SK-N-SH (cell line): ENCODE results near the gene PLEKHM3. TPM values are rescaled to one million over a fixed set of nuclear protein-coding genes. Genes with fewer than 3 reads are reported as not detected.

ENCODE experiments used
- CTCF ChIA-PET: fragments of 300-600, 350-600 bp; formaldehyde crosslinking; extraction: SDS; loops from one replicate; lab custom pipeline; 2021; lab: Yijun Ruan, JAX
- POLR2A ChIA-PET: fragments of 350-600 bp; sonication (Branson Sonifier 250); formaldehyde crosslinking; extraction: SDS; loops from one replicate; lab custom pipeline; 2020; ENCODE audit warnings: antibody characterized with exemption, inconsistent platforms; lab: Yijun Ruan, JAX
- DNase-seq: peaks from one replicate; pipeline ENCODE4 v3.0.0; 2012
- H2AFZ ChIP-seq: fragments of 200-600 bp; sonication (generic); 2 replicates; pipeline ENCODE4 v1.8.1; 2016; ENCODE audit warnings: antibody characterized with exemption, mild to moderate bottlenecking, low read depth
- H3F3A ChIP-seq: fragments of 200-600 bp; sonication (generic); replicated peaks from 2 replicates; pipeline ENCODE3; 2016; ENCODE audit warnings: antibody characterized with exemption, mild to moderate bottlenecking; ENCODE audit not compliant: insufficient read depth
- H3K27ac ChIP-seq, 2 experiments: fragments of 200-500 bp in 1 of 2; fragments of 200-600 bp in 1 of 2; sonication (Bioruptor generic) in 1 of 2; sonication (generic), shearing (Covaris generic) in 1 of 2; 2 replicates each; pipeline versions ENCODE4 v1.5.1 to v1.6.1; 2014 to 2016; ENCODE audit warnings: low read depth in 2 of 2, inconsistent platforms in 1 of 2, low read length in 1 of 2, mild to moderate bottlenecking in 1 of 2, mixed read lengths in 1 of 2
- H3K27me3 ChIP-seq: fragments of 200-600 bp; sonication (generic), shearing (Covaris generic); 2 replicates; pipeline ENCODE4 v1.6.1; 2016; ENCODE audit warnings: mixed run types; ENCODE audit not compliant: insufficient read depth
- H3K36me3 ChIP-seq, 2 experiments: fragments of 200-500 bp in 1 of 2; fragments of 200-600 bp in 1 of 2; sonication (Bioruptor generic) in 1 of 2; sonication (generic) in 1 of 2; replicated peaks in 1 of 2; 2 replicates each; pipeline versions ENCODE3 to v1.5.1; 2014 to 2016; ENCODE audit warnings: low read length in 1 of 2, mild to moderate bottlenecking in 1 of 2; ENCODE audit not compliant: insufficient read depth in 2 of 2, control insufficient read depth in 1 of 2
- H3K4me1 ChIP-seq, 2 experiments: fragments of 200-500 bp in 1 of 2; fragments of 200-600 bp in 1 of 2; sonication (Bioruptor generic) in 1 of 2; sonication (generic), shearing (Covaris generic) in 1 of 2; 2 replicates each; pipeline versions ENCODE4 v1.5.1 to v1.6.1; 2014 to 2016; ENCODE audit warnings: low read depth in 1 of 2, low read length in 1 of 2, mixed run types in 1 of 2; ENCODE audit not compliant: insufficient read depth in 2 of 2, control insufficient read depth in 1 of 2
- H3K4me2 ChIP-seq: fragments of 200-600 bp; sonication (generic), shearing (Covaris generic); 2 replicates; pipeline ENCODE4 v1.6.1; 2017; ENCODE audit warnings: mixed run types
- H3K4me3 ChIP-seq, 2 experiments: fragments of 200-500 bp in 1 of 2; fragments of 200-600 bp in 1 of 2; sonication (Bioruptor generic) in 1 of 2; sonication (generic), shearing (Covaris generic) in 1 of 2; 2 replicates each; pipeline versions ENCODE4 v1.5.1 to v1.8.1; 2014 to 2016; ENCODE audit warnings: low read depth in 2 of 2, inconsistent platforms in 1 of 2, low read length in 1 of 2, mild to moderate bottlenecking in 1 of 2, mixed read lengths in 1 of 2, moderate library complexity in 1 of 2
- H3K79me2 ChIP-seq: fragments of 200-600 bp; sonication (generic); 2 replicates; pipeline ENCODE4 v1.8.1; 2017; ENCODE audit warnings: mild to moderate bottlenecking; ENCODE audit not compliant: insufficient read depth
- H3K9ac ChIP-seq: fragments of 200-600 bp; sonication (generic); 2 replicates; pipeline ENCODE4 v1.6.1; 2017; ENCODE audit warnings: mixed run types
- H3K9me2 ChIP-seq: fragments of 200-600 bp; sonication (generic); 2 replicates; pipeline ENCODE4 v1.6.1; 2017; ENCODE audit warnings: mixed run types
- H3K9me3 ChIP-seq: fragments of 200-600 bp; sonication (generic); 2 replicates; pipeline ENCODE4 v1.6.1; 2017; ENCODE audit warnings: mixed run types, mild to moderate bottlenecking, moderate library complexity
- H4K20me1 ChIP-seq: fragments of 200-600 bp; sonication (generic); 2 replicates; pipeline ENCODE4 v1.6.1; 2017; ENCODE audit warnings: mild to moderate bottlenecking, mixed run types; ENCODE audit not compliant: insufficient read depth
- CHD2 ChIP-seq: fragments of 150-350 bp; IDR thresholded peaks from 2 replicates; pipeline ENCODE4 v1.6.1; 2018; ENCODE audit warnings: low read length; ENCODE audit not compliant: partially characterized antibody
- CTCF ChIP-seq: fragments of 200-600 bp; sonication (generic); IDR thresholded peaks from 2 replicates; pipeline ENCODE4 v1.6.1; 2017; ENCODE audit warnings: antibody characterized with exemption, mild to moderate bottlenecking, moderate library complexity
- FOSL2 ChIP-seq: IDR thresholded peaks from 2 replicates; pipeline ENCODE4 v1.4.0; 2012; ENCODE audit warnings: low read depth, mild to moderate bottlenecking, moderate library complexity, borderline replicate concordance
- FOXJ3 ChIP-seq: sonication (generic); formaldehyde crosslinking; IDR thresholded peaks from 2 replicates; pipeline ENCODE4 v1.5.1; 2020; ENCODE audit warnings: mild to moderate bottlenecking, missing genetic modification reagents
- FOXM1 ChIP-seq: IDR thresholded peaks from 2 replicates; pipeline ENCODE4 v1.4.0; 2012; ENCODE audit warnings: low read depth, mild to moderate bottlenecking
- GATA2 ChIP-seq: sonication (generic); formaldehyde crosslinking; IDR thresholded peaks from 2 replicates; pipeline ENCODE4 v1.5.0; 2020; ENCODE audit warnings: mild to moderate bottlenecking, missing genetic modification reagents
- IRF3 ChIP-seq: fragments of 150-350 bp; IDR thresholded peaks from 2 replicates; pipeline ENCODE4 v1.6.1; 2016; ENCODE audit warnings: mild to moderate bottlenecking, low read depth, low read length
- MAX ChIP-seq: IDR thresholded peaks from 2 replicates; pipeline ENCODE4 v1.4.0; 2012; ENCODE audit warnings: low read depth
- MXI1 ChIP-seq: IDR thresholded peaks from 2 replicates; pipeline ENCODE4 v1.6.1; 2012; ENCODE audit warnings: mild to moderate bottlenecking, low read depth, low read length, improper control_type of control experiment
- NFIC ChIP-seq: IDR thresholded peaks from 2 replicates; pipeline ENCODE4 v1.4.0; 2012; ENCODE audit warnings: borderline replicate concordance
- NRF1 ChIP-seq: IDR thresholded peaks from 2 replicates; pipeline ENCODE4 v1.6.1; 2012; ENCODE audit warnings: low read depth, mild to moderate bottlenecking, low read length
- RAD21 ChIP-seq: IDR thresholded peaks from 2 replicates; pipeline ENCODE4 v1.6.1; 2012; ENCODE audit warnings: mild to moderate bottlenecking, low read length
- RFX5 ChIP-seq: IDR thresholded peaks from 2 replicates; pipeline ENCODE4 v1.6.1; 2012; ENCODE audit warnings: mild to moderate bottlenecking, improper control_type of control experiment, low read length
- SMC3 ChIP-seq: IDR thresholded peaks from 2 replicates; pipeline ENCODE4 v1.6.1; 2012; ENCODE audit warnings: low read depth, low read length, improper control_type of control experiment
- USF1 ChIP-seq: IDR thresholded peaks from 2 replicates; pipeline ENCODE4 v1.4.0; 2012; ENCODE audit warnings: low read depth, borderline replicate concordance
- USF2 ChIP-seq: fragments of 150-350 bp; IDR thresholded peaks from 2 replicates; pipeline ENCODE4 v1.6.1; 2017; ENCODE audit warnings: antibody characterized with exemption, low read length, low read depth, borderline replicate concordance
- YY1 ChIP-seq: IDR thresholded peaks from 2 replicates; pipeline ENCODE4 v1.4.0; 2012; ENCODE audit warnings: low read depth, mild to moderate bottlenecking
- ZBTB33 ChIP-seq: IDR thresholded peaks from 2 replicates; pipeline ENCODE4 v1.4.0; 2012; ENCODE audit warnings: low read depth, borderline replicate concordance
- WGBS: methylation state at CpG from one replicate; pipeline ENCODE4 v1.1.6; 2017; ENCODE audit warnings: low lambda C conversion rate; 5-methylcytosine and 5-hydroxymethylcytosine counted together
- polyA plus RNA-seq, 3 experiments: library from polyadenylated mRNA; depleted of rRNA; stranded (reverse); fragments of >200 nt; gene quantifications; 2 replicates each; pipeline ENCODE4 v1.2.3, GENCODE V29; 2012

Gene PLEKHM3
- polyA plus RNA-seq, 1 of the 3 experiments (the other 2 are of a cell fraction), result 1.9 TPM

GRCh38 chr2:207855591-207855990, 169.7 kb downstream of the PLEKHM3 start:
- no peak overlapping the region for H2AFZ ChIP-seq
- TF ChIP-seq USF2 (no peak), MAX (no peak), NFIC (no peak), NRF1 (no peak), RFX5 (no peak), CHD2 (no peak), FOXJ3 (CRISPR knock-in tag) (no peak), USF1 (no peak), FOSL2 (no peak), YY1 (no peak), MXI1 (no peak), FOXM1 (no peak), SMC3 (no peak), CTCF (no peak), ZBTB33 (no peak), RAD21 (no peak), IRF3 (no peak), GATA2 (CRISPR knock-in tag) (no peak)
- 0 out of 2 replicates have a peak overlapping the region, but pooled peaks have one; percentile 45 for H3K4me2 ChIP-seq
- no peak for DNase-seq
- peaks cover 0 to 13% of the 10 kb centered on the region in 2 experiments; a peak in 1 of 4 replicates for H3K4me1 ChIP-seq
- no peak overlapping the region for H3K9ac ChIP-seq
- no peaks in the 10 kb centered on the region for H3K36me3 ChIP-seq
- no peaks in the 10 kb centered on the region for H3K27me3 ChIP-seq
- no peaks in the 10 kb centered on the region for H3K9me3 ChIP-seq
- no peaks in the 10 kb centered on the region for H3K9me2 ChIP-seq
- H3K4me3 ChIP-seq, result no peak overlapping the region
- peak overlapping the region in 1 of 2 experiments; percentile 74; a peak in 2 of 4 replicates for H3K27ac ChIP-seq
- no peaks in the 10 kb centered on the region for H3K79me2 ChIP-seq
- ChIA-PET CTCF (no interaction called here), POLR2A (no interaction called here)
- 96% methylated on average over 3 of the region's 3 CpGs for WGBS
- H3F3A ChIP-seq, result peaks cover 11% of the 10 kb centered on the region
- H4K20me1 ChIP-seq, result no peaks in the 10 kb centered on the region
